GM10266 (cell line): Measurements from ENCODE around the gene ST6GAL1.
"Not testable (repeated sequence)": the region's sequence is repeated elsewhere in the genome, so short reads cannot be mapped to it uniquely, and the experiment has no call there.

Experiments
- DNase-seq: peaks from one replicate; pipeline ENCODE4 v3.0.0; 2012; ENCODE audit errors: extremely low spot score
- TF ChIP-seq, protein P1 (sequence below): IDR thresholded peaks from 2 replicates; pipeline ENCODE4 v1.5.1; 2012; ENCODE audit warnings: mild to moderate bottlenecking, low read depth; ENCODE audit not compliant: control insufficient read depth, insufficient read depth; ENCODE audit errors: missing control alignments

ST6GAL1 gene, protein sequence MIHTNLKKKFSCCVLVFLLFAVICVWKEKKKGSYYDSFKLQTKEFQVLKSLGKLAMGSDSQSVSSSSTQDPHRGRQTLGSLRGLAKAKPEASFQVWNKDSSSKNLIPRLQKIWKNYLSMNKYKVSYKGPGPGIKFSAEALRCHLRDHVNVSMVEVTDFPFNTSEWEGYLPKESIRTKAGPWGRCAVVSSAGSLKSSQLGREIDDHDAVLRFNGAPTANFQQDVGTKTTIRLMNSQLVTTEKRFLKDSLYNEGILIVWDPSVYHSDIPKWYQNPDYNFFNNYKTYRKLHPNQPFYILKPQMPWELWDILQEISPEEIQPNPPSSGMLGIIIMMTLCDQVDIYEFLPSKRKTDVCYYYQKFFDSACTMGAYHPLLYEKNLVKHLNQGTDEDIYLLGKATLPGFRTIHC

GRCh38 chr3:186930143-186930640, at the start of gene ST6GAL1:
TSS of gene ST6GAL1 (plus strand) at chr3:186930526. CDS start at chr3:187042704, 112,178 bp downstream.
- DNase-seq = peak; percentile 87
- TF ChIP-seq, protein P1, sequence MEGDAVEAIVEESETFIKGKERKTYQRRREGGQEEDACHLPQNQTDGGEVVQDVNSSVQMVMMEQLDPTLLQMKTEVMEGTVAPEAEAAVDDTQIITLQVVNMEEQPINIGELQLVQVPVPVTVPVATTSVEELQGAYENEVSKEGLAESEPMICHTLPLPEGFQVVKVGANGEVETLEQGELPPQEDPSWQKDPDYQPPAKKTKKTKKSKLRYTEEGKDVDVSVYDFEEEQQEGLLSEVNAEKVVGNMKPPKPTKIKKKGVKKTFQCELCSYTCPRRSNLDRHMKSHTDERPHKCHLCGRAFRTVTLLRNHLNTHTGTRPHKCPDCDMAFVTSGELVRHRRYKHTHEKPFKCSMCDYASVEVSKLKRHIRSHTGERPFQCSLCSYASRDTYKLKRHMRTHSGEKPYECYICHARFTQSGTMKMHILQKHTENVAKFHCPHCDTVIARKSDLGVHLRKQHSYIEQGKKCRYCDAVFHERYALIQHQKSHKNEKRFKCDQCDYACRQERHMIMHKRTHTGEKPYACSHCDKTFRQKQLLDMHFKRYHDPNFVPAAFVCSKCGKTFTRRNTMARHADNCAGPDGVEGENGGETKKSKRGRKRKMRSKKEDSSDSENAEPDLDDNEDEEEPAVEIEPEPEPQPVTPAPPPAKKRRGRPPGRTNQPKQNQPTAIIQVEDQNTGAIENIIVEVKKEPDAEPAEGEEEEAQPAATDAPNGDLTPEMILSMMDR = peak; percentile 50

- DNase-seq = no peak
- TF ChIP-seq, protein P1 = no peak
These were observed 48.2 kb upstream of the ST6GAL1 start for GRCh38 chr3:186882150-186882524.

- no peak for DNase-seq
- TF ChIP-seq, protein P1 = no peak
These were observed 47.2 kb upstream of the ST6GAL1 start for GRCh38 chr3:186882881-186883685.

- TF ChIP-seq, protein P1 = no peak
These were observed 46.7 kb upstream of the ST6GAL1 start for GRCh38 chr3:186883686-186884058.

GRCh38 chr3:186884868-186885267, 45.5 kb upstream of the ST6GAL1 start:
- not testable (repeated sequence) for DNase-seq

More at GRCh38 chr3:186883686-186884058, 46.7 kb upstream of the ST6GAL1 start:
- no peak for DNase-seq

DNA sequence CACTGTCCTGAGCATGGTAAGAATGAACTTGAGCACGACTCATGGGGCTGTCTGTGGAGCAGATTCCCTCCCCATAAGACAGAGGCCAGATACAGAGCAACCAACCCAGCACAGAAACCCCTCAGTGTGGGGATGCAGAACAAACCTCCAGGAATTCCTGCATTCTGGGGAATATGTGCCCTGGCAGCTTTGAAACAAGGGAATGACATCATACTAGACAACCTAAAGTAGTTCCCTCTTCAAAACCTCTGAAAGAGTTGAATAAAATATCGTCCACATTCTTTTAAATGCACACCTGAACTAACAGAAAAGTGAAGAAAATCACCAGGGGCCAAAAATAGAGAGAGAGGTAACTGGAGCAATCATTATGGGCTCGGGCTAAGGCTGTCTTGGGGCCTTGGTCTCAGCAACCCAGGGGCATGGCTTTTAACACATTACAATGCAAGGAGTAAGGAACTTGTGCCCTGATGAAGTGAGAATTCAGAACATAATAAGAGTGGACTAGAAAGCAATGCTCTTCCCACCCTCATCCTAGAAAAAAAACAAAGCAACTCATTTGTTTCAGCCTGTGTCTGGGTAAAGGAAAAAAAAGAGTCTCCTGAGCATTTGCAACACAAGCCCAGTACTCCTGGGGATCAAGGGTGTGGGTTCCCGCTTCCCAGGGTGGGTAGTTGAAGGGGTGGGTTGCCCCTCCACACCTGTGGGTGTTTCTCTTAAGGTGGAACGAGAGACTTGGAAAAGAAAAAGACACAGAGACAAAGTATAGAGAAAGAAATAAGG, 43.9 kb upstream of the ST6GAL1 start:
- DNase-seq = no peak
- TF ChIP-seq, protein P1 = no peak

DNA sequence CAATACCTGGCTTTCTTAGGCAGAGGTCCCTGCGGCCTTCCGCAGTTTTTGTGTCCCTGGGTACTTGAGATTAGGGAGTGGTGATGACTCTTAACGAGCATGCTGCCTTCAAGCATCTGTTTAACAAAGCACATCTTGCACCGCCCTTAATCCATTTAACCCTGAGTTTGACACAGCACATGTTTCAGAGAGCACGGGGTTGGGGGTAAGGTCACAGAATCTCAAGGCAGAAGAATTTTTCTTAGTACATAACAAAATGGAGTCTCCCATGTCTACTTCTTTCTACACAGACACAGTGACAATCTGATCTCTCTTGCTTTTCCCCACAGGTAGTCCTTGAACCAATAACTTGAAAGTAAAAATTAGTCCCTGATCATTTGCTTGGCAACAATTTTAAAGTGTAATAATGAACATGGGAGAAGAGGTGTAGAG, 42.8 kb upstream of the ST6GAL1 start:
- not testable (repeated sequence) for DNase-seq
